Large intestine (tissue), 3 donors: ENCODE measurements around the gene SARNP. TPM values are rescaled to one million over a fixed set of nuclear protein-coding genes. Genes with fewer than 3 reads are reported as not detected.

Experiments
- DNase-seq, 2 donors: peaks; one replicate each; pipeline versions ENCODE4 v3.0.0 to v3.0.0-alpha.2; 2013
- H3K27ac ChIP-seq: one replicate; pipeline ENCODE4 v1.5.1; 2013; ENCODE audit warnings: low read length
- H3K27me3 ChIP-seq: 2 replicates; pipeline ENCODE4 v1.6.1; 2013; ENCODE audit warnings: low read length; ENCODE audit not compliant: control insufficient read depth, insufficient read depth
- H3K36me3 ChIP-seq: 2 replicates; pipeline ENCODE4 v1.6.1; 2013; ENCODE audit warnings: low read length; ENCODE audit not compliant: control insufficient read depth, insufficient read depth
- H3K4me1 ChIP-seq: one replicate; pipeline ENCODE4 v1.6.1; 2013; ENCODE audit warnings: low read length; ENCODE audit not compliant: control insufficient read depth, insufficient read depth
- H3K4me3 ChIP-seq: one replicate; pipeline ENCODE4 v1.5.1; 2013; ENCODE audit warnings: low read length
- H3K9me3 ChIP-seq: one replicate; pipeline ENCODE4 v1.6.1; 2013; ENCODE audit warnings: mild to moderate bottlenecking, low read depth, low read length, moderate library complexity; ENCODE audit not compliant: control insufficient read depth
- WGBS: methylation state at CpG from one replicate; pipeline ENCODE4 v1.1.5; 2013; ENCODE audit warnings: low lambda C conversion rate; ENCODE audit not compliant: insufficient coverage; 5-methylcytosine and 5-hydroxymethylcytosine counted together
- polyA plus RNA-seq: library from polyadenylated mRNA; unstranded; fragments of 120-200 nt; gene quantifications from one replicate; pipeline ENCODE4 v1.2.1, GENCODE V29; 2013

Gene SARNP
- polyA plus RNA-seq, 1 donor: 71.4 TPM

GRCh38 chr12:55726971-55727370 lies 90.6 kb downstream of the SARNP start:
- peaks cover 44% of the 10 kb centered on the region for H3K36me3 ChIP-seq
- DNase-seq: peak in 1 of 2 donors; percentile 47
- H3K27me3 ChIP-seq: no peaks in the 10 kb centered on the region
- H3K4me3 ChIP-seq: peak overlapping the region; percentile 96
- H3K4me1 ChIP-seq: peaks cover 49% of the 10 kb centered on the region
- no peaks in the 10 kb centered on the region for H3K9me3 ChIP-seq
- peak overlapping the region; percentile 97 for H3K27ac ChIP-seq
- no CpG with 5 or more reads among the region's 10 CpGs for WGBS

- peaks cover 61% of the 10 kb centered on the region for H3K4me1 ChIP-seq
- peaks cover 47% of the 10 kb centered on the region for H3K36me3 ChIP-seq
- no peak for DNase-seq
- H3K27ac ChIP-seq: no peak overlapping the region
- no peaks in the 10 kb centered on the region for H3K9me3 ChIP-seq
- no CpG with 5 or more reads among the region's 3 CpGs for WGBS
- H3K27me3 ChIP-seq: no peaks in the 10 kb centered on the region
- H3K4me3 ChIP-seq: no peak overlapping the region
Observed at GRCh38 chr12:55725556-55725955, 92.0 kb downstream of the SARNP start.

GRCh38 chr12:55724940-55725309 lies 92.6 kb downstream of the SARNP start:
- Histone ChIP-seq H3K27ac (no peak overlapping the region), H3K4me1 (peaks cover 57% of the 10 kb centered on the region), H3K36me3 (peaks cover 47% of the 10 kb centered on the region), H3K9me3 (no peaks in the 10 kb centered on the region), H3K4me3 (no peak overlapping the region), H3K27me3 (no peaks in the 10 kb centered on the region)
- WGBS: no CpG with 5 or more reads among the region's 3 CpGs
- no peak for DNase-seq

GRCh38 chr12:55724226-55724939 lies 93.1 kb downstream of the SARNP start:
- peak in 1 of 2 donors; percentile 61 for DNase-seq
- Histone ChIP-seq H3K4me1 (peaks cover 60% of the 10 kb centered on the region), H3K9me3 (no peaks in the 10 kb centered on the region), H3K4me3 (no peak overlapping the region), H3K36me3 (peaks cover 51% of the 10 kb centered on the region), H3K27ac (no peak overlapping the region), H3K27me3 (no peaks in the 10 kb centered on the region)
- no CpG with 5 or more reads among the region's 11 CpGs for WGBS

GRCh38 chr12:55723516-55724225 lies 93.9 kb downstream of the SARNP start:
- Histone ChIP-seq H3K4me1 (peaks cover 67% of the 10 kb centered on the region), H3K27me3 (no peaks in the 10 kb centered on the region), H3K9me3 (no peaks in the 10 kb centered on the region), H3K27ac (no peak overlapping the region), H3K4me3 (no peak overlapping the region), H3K36me3 (peaks cover 57% of the 10 kb centered on the region)
- no CpG with 5 or more reads among the region's 10 CpGs for WGBS
- DNase-seq: no peak

DNA sequence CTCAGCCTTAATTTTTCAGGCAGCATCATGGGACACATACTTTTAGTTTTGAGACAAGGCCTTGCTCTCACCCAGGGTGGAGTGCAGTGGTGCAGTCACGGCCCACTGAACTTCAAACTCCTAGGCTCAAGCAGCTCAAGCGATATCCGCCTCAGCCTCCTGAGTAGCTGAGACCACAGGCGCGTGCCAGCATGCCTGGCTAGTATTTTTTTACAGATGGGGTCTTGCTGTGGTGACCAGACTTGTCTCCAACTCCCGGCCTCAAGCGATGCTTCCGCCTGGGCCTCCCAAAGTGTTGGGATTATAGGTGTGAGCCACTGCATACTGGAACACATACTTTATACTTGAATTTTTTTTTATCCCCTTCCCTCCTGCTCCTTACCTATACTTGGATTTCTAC lies 94.6 kb downstream of the SARNP start:
- H3K27ac ChIP-seq: no peak overlapping the region
- no peak for DNase-seq

GRCh38 chr12:55721601-55722213 lies 95.8 kb downstream of the SARNP start:
- H3K27ac ChIP-seq: peak overlapping the region; percentile 96
- 91% methylated on average over 4 of the region's 14 CpGs for WGBS
- peak overlapping the region; percentile 42 for H3K4me3 ChIP-seq

More for the DNA sequence above, 94.6 kb downstream of the SARNP start:
- H3K4me1 ChIP-seq: peaks cover 73% of the 10 kb centered on the region
- no peaks in the 10 kb centered on the region for H3K27me3 ChIP-seq
- peaks cover 58% of the 10 kb centered on the region for H3K36me3 ChIP-seq
- WGBS: no CpG with 5 or more reads among the region's 8 CpGs
- no peak overlapping the region for H3K4me3 ChIP-seq
- no peaks in the 10 kb centered on the region for H3K9me3 ChIP-seq

DNA sequence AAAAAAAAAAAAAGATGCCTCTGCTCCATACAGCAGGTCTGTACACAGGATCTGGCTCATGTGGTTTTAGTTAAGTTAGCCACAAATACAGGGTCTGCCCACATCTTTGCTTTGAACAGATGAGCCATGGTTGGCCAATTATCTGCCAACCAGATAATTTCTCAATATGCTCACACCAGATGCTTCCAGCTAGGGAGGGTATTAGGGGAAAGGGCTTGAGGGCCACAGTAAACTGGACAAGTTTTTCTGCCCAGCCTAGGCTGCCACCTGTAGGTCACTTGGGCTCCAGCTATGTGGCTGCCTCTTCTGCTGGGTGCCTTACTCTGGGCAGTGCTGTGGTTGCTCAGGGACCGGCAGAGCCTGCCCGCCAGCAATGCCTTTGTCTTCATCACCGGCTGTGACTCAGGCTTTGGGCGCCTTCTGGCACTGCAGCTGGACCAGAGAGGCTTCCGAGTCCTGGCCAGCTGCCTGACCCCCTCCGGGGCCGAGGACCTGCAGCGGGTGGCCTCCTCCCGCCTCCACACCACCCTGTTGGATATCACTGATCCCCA lies 96.6 kb downstream of the SARNP start:
- peak; percentile 61 to 69 for DNase-seq
- Histone ChIP-seq H3K9me3 (no peaks in the 10 kb centered on the region), H3K27ac (peak overlapping the region; percentile 96), H3K27me3 (no peaks in the 10 kb centered on the region), H3K4me1 (peaks cover 73% of the 10 kb centered on the region), H3K4me3 (peak overlapping the region; percentile 42), H3K36me3 (peaks cover 46% of the 10 kb centered on the region)
- WGBS: no CpG with 5 or more reads among the region's 9 CpGs

More at GRCh38 chr12:55721601-55722213, 95.8 kb downstream of the SARNP start:
- H3K27me3 ChIP-seq: no peaks in the 10 kb centered on the region
- DNase-seq: no peak
- H3K4me1 ChIP-seq: peaks cover 78% of the 10 kb centered on the region
- peaks cover 53% of the 10 kb centered on the region for H3K36me3 ChIP-seq
- no peaks in the 10 kb centered on the region for H3K9me3 ChIP-seq

GRCh38 chr12:55720071-55720564 lies 97.4 kb downstream of the SARNP start, which contains the start of gene RDH5:
TSS of gene RDH5 (plus strand) at chr12:55720393. CDS start at chr12:55721185, 792 bp downstream.
- Histone ChIP-seq H3K9me3 (no peaks in the 10 kb centered on the region), H3K27ac (peak within 1 kb of the TSS; percentile 96), H3K36me3 (peaks cover 37% of the 10 kb centered on the region), H3K27me3 (no peaks in the 10 kb centered on the region), H3K4me1 (peaks cover 71% of the 10 kb centered on the region), H3K4me3 (peak within 1 kb of the TSS; percentile 42)
- WGBS: no CpG with 5 or more reads among the region's 6 CpGs
- DNase-seq: peak; percentile 95 to 98

DNA sequence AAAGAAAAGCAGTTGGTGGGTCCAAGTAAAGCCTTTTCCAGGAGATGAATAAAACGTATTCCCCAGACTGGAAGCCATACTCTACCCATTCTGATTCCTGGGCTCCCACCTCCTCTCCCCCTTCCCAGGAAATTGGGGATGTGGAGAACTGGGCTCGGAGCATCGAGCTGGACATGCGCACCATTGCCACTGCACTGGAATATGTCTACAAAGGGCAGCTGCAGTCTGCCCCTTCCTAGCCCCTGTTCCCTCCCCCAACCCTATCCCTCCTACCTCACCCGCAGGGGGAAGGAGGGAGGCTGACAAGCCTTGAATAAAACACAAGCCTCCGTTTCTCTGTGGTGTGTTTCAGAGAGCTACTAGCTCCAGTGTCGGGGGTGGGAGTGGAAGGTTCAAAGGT lies 98.2 kb downstream of the SARNP start:
- Histone ChIP-seq H3K4me3 (no peak overlapping the region), H3K36me3 (peaks cover 30% of the 10 kb centered on the region), H3K27me3 (no peaks in the 10 kb centered on the region), H3K27ac (peak overlapping the region; percentile 96), H3K4me1 (peaks cover 69% of the 10 kb centered on the region), H3K9me3 (no peaks in the 10 kb centered on the region)
- no CpG with 5 or more reads among the region's 7 CpGs for WGBS
- no peak for DNase-seq
